Upper lobe of left lung (tissue), 4 donors: Measurements from ENCODE around the gene CD58.

Experiments used
- EP300 ChIP-seq, 4 donors: sonication (generic); formaldehyde crosslinking; IDR thresholded peaks; one replicate each; pipeline ENCODE4 v1.5.1; 2017; ENCODE audit warnings: antibody characterized with exemption in 4 of 4, control low read depth in 2 of 4
- POLR2A ChIP-seq, 4 donors: fragments of 450-650 bp; IDR thresholded peaks; one replicate each; pipeline ENCODE4 v1.5.1; 2016 to 2017; ENCODE audit warnings: antibody characterized with exemption in 4 of 4, mild to moderate bottlenecking in 2 of 4
- POLR2AphosphoS5 ChIP-seq, 2 donors: sonication (generic); formaldehyde crosslinking; IDR thresholded peaks; one replicate each; pipeline ENCODE4 v1.5.1; 2017; ENCODE audit warnings: antibody characterized with exemption in 2 of 2
- TF ChIP-seq, protein P1 (sequence below), 6 experiments: fragments of 450-650 bp in 4 of 6; fragments of 200-600 bp in 2 of 6; sonication (generic) in 2 of 6; IDR thresholded peaks; one replicate each; pipeline ENCODE4 v1.5.1; 2016 to 2019; ENCODE audit warnings: antibody characterized with exemption in 6 of 6

DNA sequence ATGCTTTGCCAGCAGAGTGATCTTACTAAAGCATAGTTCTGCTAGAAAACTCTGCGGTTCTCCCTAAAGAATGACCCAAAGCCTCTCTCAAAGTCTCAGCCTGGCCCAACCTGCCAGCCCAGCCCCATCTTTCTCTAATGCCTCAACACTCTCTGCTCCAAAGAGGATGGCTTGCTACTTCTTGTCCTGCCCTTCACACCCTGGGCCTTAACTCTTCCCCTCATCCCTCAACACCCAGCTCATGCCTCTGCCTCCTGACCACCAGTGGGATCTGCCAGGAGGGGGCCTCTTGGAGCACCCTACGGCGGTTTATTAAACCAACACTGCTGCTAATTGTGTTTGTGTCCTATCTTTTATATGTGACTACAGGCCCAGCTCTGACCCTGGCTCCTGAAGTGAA, 52.4 kb downstream of the CD58 start:
- TF ChIP-seq POLR2A (IDR thresholded peaks at IDR 0.05): no peak
- TF ChIP-seq, protein P1, sequence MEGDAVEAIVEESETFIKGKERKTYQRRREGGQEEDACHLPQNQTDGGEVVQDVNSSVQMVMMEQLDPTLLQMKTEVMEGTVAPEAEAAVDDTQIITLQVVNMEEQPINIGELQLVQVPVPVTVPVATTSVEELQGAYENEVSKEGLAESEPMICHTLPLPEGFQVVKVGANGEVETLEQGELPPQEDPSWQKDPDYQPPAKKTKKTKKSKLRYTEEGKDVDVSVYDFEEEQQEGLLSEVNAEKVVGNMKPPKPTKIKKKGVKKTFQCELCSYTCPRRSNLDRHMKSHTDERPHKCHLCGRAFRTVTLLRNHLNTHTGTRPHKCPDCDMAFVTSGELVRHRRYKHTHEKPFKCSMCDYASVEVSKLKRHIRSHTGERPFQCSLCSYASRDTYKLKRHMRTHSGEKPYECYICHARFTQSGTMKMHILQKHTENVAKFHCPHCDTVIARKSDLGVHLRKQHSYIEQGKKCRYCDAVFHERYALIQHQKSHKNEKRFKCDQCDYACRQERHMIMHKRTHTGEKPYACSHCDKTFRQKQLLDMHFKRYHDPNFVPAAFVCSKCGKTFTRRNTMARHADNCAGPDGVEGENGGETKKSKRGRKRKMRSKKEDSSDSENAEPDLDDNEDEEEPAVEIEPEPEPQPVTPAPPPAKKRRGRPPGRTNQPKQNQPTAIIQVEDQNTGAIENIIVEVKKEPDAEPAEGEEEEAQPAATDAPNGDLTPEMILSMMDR (IDR thresholded peaks at IDR 0.05): no peak
- TF ChIP-seq EP300 (IDR thresholded peaks at IDR 0.05): no peak
- no peak for TF ChIP-seq POLR2AphosphoS5 (IDR thresholded peaks at IDR 0.05)
